ENCODE measurements around the gene INSL3.
A peak's percentile ranks its signal among the peaks of the same experiment; 100 is the strongest.
"Not testable (repeated sequence)": the region's sequence is repeated elsewhere in the genome, so short reads cannot be mapped to it uniquely, and the experiment has no call there.

The INSL3 gene

DNA sequence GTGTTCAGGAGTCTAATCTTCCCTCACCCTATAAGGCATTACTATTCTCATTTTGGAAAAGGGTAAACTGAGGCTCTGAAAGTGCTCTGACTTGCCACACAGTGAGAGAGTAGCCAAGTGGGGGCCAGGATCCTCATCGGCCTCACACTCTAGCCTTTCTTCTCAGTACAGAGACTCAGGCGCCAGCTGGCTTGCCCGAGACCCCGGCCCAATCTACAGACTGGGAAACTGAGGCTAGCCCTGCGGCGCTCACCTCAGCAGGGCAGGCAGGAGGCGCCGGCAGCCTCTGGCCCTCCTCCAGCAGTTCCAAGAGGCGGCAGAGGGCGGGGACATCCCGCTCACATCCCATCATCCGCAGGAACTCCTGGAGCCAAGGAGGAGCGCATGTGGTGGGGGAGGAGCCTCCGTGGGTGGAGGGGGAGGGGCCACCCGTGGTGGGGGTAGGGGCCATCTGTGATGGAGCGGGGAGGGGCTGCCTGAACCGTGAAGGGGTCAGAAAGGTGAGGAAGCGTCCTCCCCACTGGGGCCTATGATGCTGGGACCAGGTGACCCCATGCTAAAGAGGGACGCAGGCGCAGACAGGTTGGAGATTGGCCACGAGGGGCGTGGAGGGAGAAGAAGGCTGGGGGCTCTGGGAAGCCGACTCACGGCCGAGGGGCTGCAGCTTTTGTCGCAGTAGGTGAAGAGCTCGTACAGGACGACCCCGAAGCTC, 8.7 kb upstream of the INSL3 start:
- DNase-seq (ENCODE audit: low read depth in 1 of 2, low spot score in 1 of 2) = peak; percentile 77 to 90
- in situ Hi-C loops (cut with HindIII; ENCODE audit: low pct_unique_long_range_greater_than_20kb, low sequenced_read_pairs) = no loop called here
- no peak for TF ChIP-seq JUND (IDR thresholded peaks at IDR 0.05; ENCODE audit: low read depth)

DNA sequence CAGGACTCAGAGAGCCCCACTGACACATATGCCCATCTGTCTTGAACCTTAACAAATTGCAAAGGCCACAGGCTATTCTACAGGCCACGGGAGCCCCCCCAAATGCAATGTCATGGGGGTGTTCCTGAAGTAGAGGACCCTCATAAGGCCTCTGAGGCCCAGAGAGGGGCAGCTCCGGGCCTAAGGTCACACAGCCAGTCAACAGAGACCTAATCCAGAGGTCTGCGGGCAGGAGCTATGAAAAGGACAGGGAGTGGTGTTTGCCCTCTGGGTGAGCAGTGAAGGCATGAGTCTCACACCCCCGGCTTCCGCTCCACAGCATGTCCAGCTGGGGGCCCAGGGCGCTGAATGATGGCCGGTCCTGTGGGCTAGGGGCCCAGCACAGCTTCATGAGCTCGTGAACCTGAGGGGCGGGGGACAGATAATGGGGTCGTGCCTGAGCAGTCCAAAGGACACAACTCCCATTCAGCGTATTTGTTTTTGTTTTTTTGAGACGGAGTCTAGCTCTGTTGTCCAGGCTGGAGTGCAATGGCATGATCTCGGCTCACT, 5.3 kb upstream of the INSL3 start:
- in situ Hi-C loops (cut with HindIII; ENCODE audit: low pct_unique_long_range_greater_than_20kb, low sequenced_read_pairs) = no loop called here
- no peak for TF ChIP-seq JUND (IDR thresholded peaks at IDR 0.05; ENCODE audit: low read depth)
- DNase-seq (ENCODE audit: low read depth in 1 of 2, low spot score in 1 of 2) = no peak

GRCh38 chr19:17824339-17824738, 3.0 kb upstream of the INSL3 start:
- in situ Hi-C loops (cut with HindIII; ENCODE audit: low pct_unique_long_range_greater_than_20kb, low sequenced_read_pairs) = no loop called here
- TF ChIP-seq JUND (IDR thresholded peaks at IDR 0.05; ENCODE audit: low read depth) = no peak
- DNase-seq (ENCODE audit: low read depth in 1 of 2, low spot score in 1 of 2) = no peak

GRCh38 chr19:17817668-17818363, 3.5 kb downstream of the INSL3 start:
- no peak for DNase-seq (ENCODE audit: low read depth in 1 of 2, low spot score in 1 of 2)
- no peak for TF ChIP-seq JUND (IDR thresholded peaks at IDR 0.05; ENCODE audit: low read depth)
- in situ Hi-C loops (cut with HindIII; ENCODE audit: low pct_unique_long_range_greater_than_20kb, low sequenced_read_pairs) = no loop called here

- no peak for TF ChIP-seq JUND (IDR thresholded peaks at IDR 0.05; ENCODE audit: low read depth)
- DNase-seq (ENCODE audit: low read depth in 1 of 2, low spot score in 1 of 2) = no peak
- in situ Hi-C loops (cut with HindIII; ENCODE audit: low pct_unique_long_range_greater_than_20kb, low sequenced_read_pairs) = no loop called here
Measured at GRCh38 chr19:17812099-17812498, 9.2 kb downstream of the INSL3 start.

DNA sequence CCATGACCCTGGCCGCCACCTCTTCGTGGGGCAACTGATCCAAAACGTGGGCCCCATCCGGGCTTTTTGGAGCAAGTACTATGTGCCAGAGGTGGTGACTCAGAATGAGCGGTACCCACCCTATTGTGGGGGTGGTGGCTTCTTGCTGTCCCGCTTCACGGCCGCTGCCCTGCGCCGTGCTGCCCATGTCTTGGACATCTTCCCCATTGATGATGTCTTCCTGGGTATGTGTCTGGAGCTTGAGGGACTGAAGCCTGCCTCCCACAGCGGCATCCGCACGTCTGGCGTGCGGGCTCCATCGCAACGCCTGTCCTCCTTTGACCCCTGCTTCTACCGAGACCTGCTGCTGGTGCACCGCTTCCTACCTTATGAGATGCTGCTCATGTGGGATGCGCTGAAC, 9.6 kb downstream of the INSL3 start:
- in situ Hi-C loops (cut with HindIII; ENCODE audit: low pct_unique_long_range_greater_than_20kb, low sequenced_read_pairs) = no loop called here
- DNase-seq (ENCODE audit: low read depth in 1 of 2, low spot score in 1 of 2) = no peak
- TF ChIP-seq JUND (IDR thresholded peaks at IDR 0.05; ENCODE audit: low read depth) = no peak

DNA sequence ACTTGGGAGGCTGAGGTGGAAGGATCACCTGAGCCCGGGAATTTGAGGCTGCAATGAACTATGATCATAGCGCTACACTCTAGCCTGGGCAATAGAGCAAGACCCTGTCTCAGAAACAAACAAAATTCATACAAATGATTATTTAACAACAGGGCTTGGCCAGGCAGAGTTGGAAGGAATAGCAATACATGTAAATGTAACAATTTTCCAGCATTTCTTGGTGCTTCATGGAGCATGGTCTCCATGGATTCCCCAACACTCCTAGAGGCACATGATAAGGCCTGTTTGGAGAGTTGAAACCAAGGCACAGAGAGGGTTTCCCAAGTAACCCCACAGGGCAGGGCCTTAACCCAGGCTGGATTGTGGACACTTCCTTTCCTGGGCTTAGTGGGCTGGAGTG, 10.2 kb downstream of the INSL3 start:
- in situ Hi-C loops (cut with HindIII; ENCODE audit: low pct_unique_long_range_greater_than_20kb, low sequenced_read_pairs) = no loop called here
- DNase-seq (ENCODE audit: low read depth in 1 of 2, low spot score in 1 of 2) = no peak
- TF ChIP-seq JUND (IDR thresholded peaks at IDR 0.05; ENCODE audit: low read depth) = no peak

GRCh38 chr19:17807731-17808316, 13.5 kb downstream of the INSL3 start:
- in situ Hi-C loops (cut with HindIII; ENCODE audit: low pct_unique_long_range_greater_than_20kb, low sequenced_read_pairs) = no loop called here
- TF ChIP-seq JUND (IDR thresholded peaks at IDR 0.05; ENCODE audit: low read depth) = no peak
- DNase-seq (ENCODE audit: low read depth in 1 of 2, low spot score in 1 of 2) = no peak

DNA sequence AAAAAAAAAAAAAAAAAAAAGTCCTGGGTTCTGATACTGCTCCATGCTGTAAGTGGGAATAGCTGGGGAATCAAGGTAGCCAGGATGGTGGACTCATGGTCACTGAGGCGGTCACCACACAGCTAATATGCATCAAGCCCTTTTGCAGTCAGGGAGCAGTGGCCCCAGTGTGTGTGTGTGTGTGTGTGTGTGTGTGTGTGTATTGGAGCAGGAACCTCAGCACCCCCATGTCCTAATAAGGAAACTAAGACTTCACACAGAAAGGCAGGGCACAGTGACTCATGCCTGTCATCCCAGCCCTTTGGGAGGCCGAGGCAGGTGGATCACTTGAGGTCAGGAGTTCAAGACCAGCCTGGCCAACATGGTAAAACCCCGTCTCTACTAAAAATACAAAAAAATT, 14.4 kb downstream of the INSL3 start:
- in situ Hi-C loops (cut with HindIII; ENCODE audit: low pct_unique_long_range_greater_than_20kb, low sequenced_read_pairs) = no loop called here
- no peak for DNase-seq (ENCODE audit: low read depth in 1 of 2, low spot score in 1 of 2)
- no peak for TF ChIP-seq JUND (IDR thresholded peaks at IDR 0.05; ENCODE audit: low read depth)

GRCh38 chr19:17805427-17805826, 15.9 kb downstream of the INSL3 start:
- in situ Hi-C loops (cut with HindIII; ENCODE audit: low pct_unique_long_range_greater_than_20kb, low sequenced_read_pairs) = no loop called here
- no peak for TF ChIP-seq JUND (IDR thresholded peaks at IDR 0.05; ENCODE audit: low read depth)
- no peak for DNase-seq (ENCODE audit: low read depth in 1 of 2, low spot score in 1 of 2)

GRCh38 chr19:17803264-17803896, 17.9 kb downstream of the INSL3 start:
- no peak for DNase-seq (ENCODE audit: low read depth in 1 of 2, low spot score in 1 of 2)
- no peak for TF ChIP-seq JUND (IDR thresholded peaks at IDR 0.05; ENCODE audit: low read depth)
- in situ Hi-C loops (cut with HindIII; ENCODE audit: low pct_unique_long_range_greater_than_20kb, low sequenced_read_pairs) = no loop called here

- in situ Hi-C loops (cut with HindIII; ENCODE audit: low pct_unique_long_range_greater_than_20kb, low sequenced_read_pairs) = no loop called here
- DNase-seq (ENCODE audit: low read depth in 1 of 2, low spot score in 1 of 2) = no peak
- no peak for TF ChIP-seq JUND (IDR thresholded peaks at IDR 0.05; ENCODE audit: low read depth)
Measured at GRCh38 chr19:17802137-17802858, 19.0 kb downstream of the INSL3 start.

GRCh38 chr19:17798599-17798998, 22.7 kb downstream of the INSL3 start:
- in situ Hi-C loops (cut with HindIII; ENCODE audit: low pct_unique_long_range_greater_than_20kb, low sequenced_read_pairs) = not testable (repeated sequence)

More at GRCh38 chr19:17798599-17798998, 22.7 kb downstream of the INSL3 start:
- not testable (repeated sequence) for DNase-seq (ENCODE audit: low read depth in 1 of 2, low spot score in 1 of 2)
